ENCODE results near the gene KDM4B.
"Not testable (repeated sequence)": the region's sequence is repeated elsewhere in the genome, so short reads cannot be mapped to it uniquely, and the experiment has no call there.

KDM4B gene

GRCh38 chr19:5186293-5187050 is 217.6 kb downstream of the KDM4B start:
- DNase-seq = no peak

- no peak for DNase-seq
Measured at GRCh38 chr19:5188548-5189317, 219.8 kb downstream of the KDM4B start.

GRCh38 chr19:5189318-5189607 is 220.3 kb downstream of the KDM4B start:
- no peak for DNase-seq

- DNase-seq = no peak
Measured at GRCh38 chr19:5191091-5191490, 222.2 kb downstream of the KDM4B start.

- DNase-seq = no peak
Measured at GRCh38 chr19:5192568-5192967, 223.7 kb downstream of the KDM4B start.

- peak in 1 of 2 experiments; percentile 14 for DNase-seq
Measured at GRCh38 chr19:5193192-5193591, 224.3 kb downstream of the KDM4B start.

- no peak for DNase-seq
Measured at GRCh38 chr19:5194641-5195040, 225.7 kb downstream of the KDM4B start.

- not testable (repeated sequence) for DNase-seq
Measured at GRCh38 chr19:5195587-5195986, 226.7 kb downstream of the KDM4B start.

GRCh38 chr19:5196832-5197231 is 227.9 kb downstream of the KDM4B start:
- no peak for DNase-seq

GRCh38 chr19:5200844-5201243 is 231.9 kb downstream of the KDM4B start:
- no peak for DNase-seq

GRCh38 chr19:5202553-5202952 is 233.6 kb downstream of the KDM4B start:
- no peak for DNase-seq

Measured in NCI-H2081 (cell line).